SK-N-SH treated with all-trans-retinoic acid at 6 μM for 48 hours (cell line): Measurements from ENCODE around the gene NTN5.

Source experiments
- ATAC-seq: fragments of 200-7000 bp; cut with Tn5 transposase; 3 replicates; pipeline ENCODE4 v1.9.1; 2020; ENCODE audit warnings: mild to moderate bottlenecking, moderate library complexity
- BACH2 ChIP-seq: fragments of 250-450 bp; sonication (Bioruptor Pico); IDR thresholded peaks from 2 replicates; pipeline ENCODE4 v1.9.0; 2021; ENCODE audit warnings: mild to moderate bottlenecking, borderline replicate concordance
- CSRNP3 ChIP-seq: fragments of 250-450 bp; sonication (Bioruptor Pico); IDR thresholded peaks from 2 replicates; pipeline ENCODE4 v1.5.1; 2021; ENCODE audit warnings: mild to moderate bottlenecking, moderate library complexity
- OSR1 ChIP-seq: fragments of 250-450 bp; sonication (Bioruptor Pico); IDR thresholded peaks from 2 replicates; pipeline ENCODE4 v1.8.0; 2022; ENCODE audit warnings: moderate library complexity, mild to moderate bottlenecking, inconsistent platforms
- POU6F1 ChIP-seq: fragments of 250-450 bp; sonication (Bioruptor Pico); IDR thresholded peaks from 2 replicates; pipeline ENCODE4 v1.8.0; 2021; ENCODE audit warnings: low read depth, mild to moderate bottlenecking, moderate library complexity, borderline replicate concordance
- PPARA ChIP-seq: fragments of 250-450 bp; sonication (Bioruptor Pico); IDR thresholded peaks from 2 replicates; pipeline ENCODE4 v1.5.0; 2020; ENCODE audit warnings: mild to moderate bottlenecking, borderline replicate concordance
- SNAI2 ChIP-seq: fragments of 250-450 bp; sonication (Bioruptor Pico); IDR thresholded peaks from 2 replicates; pipeline ENCODE4 v1.5.0; 2020; ENCODE audit warnings: mild to moderate bottlenecking, moderate library complexity
- TCF4 ChIP-seq: fragments of 250-450 bp; sonication (Bioruptor Pico); IDR thresholded peaks from 2 replicates; pipeline ENCODE4 v1.8.0; 2021; ENCODE audit warnings: mild to moderate bottlenecking, moderate library complexity, borderline replicate concordance
- TOX ChIP-seq: fragments of 250-450 bp; sonication (Bioruptor Pico); IDR thresholded peaks from 2 replicates; pipeline ENCODE4 v1.8.0; 2021; ENCODE audit warnings: mild to moderate bottlenecking, moderate library complexity, borderline replicate concordance
- TSHZ2 ChIP-seq: fragments of 250-450 bp; sonication (Bioruptor Pico); IDR thresholded peaks from 2 replicates; pipeline ENCODE4 v1.5.0; 2020; ENCODE audit warnings: mild to moderate bottlenecking, moderate library complexity
- ZC3H10 ChIP-seq: fragments of 250-450 bp; sonication (Bioruptor Pico); IDR thresholded peaks from 2 replicates; pipeline ENCODE4 v1.5.1; 2021; ENCODE audit warnings: mild to moderate bottlenecking, moderate library complexity
- ZFP3 ChIP-seq: fragments of 250-450 bp; sonication (Bioruptor Pico); IDR thresholded peaks from 2 replicates; pipeline ENCODE4 v1.5.0; 2020; ENCODE audit warnings: mild to moderate bottlenecking, moderate library complexity
- ZFP30 ChIP-seq: fragments of 450-650 bp; formaldehyde crosslinking; IDR thresholded peaks from 2 replicates; pipeline ENCODE4 v1.5.0; 2022; ENCODE audit warnings: mild to moderate bottlenecking, moderate library complexity
- ZNF565 ChIP-seq: fragments of 450-650 bp; formaldehyde crosslinking; conservative IDR thresholded peaks from 2 replicates; pipeline ENCODE4 v1.5.0; 2020; ENCODE audit warnings: low read depth, mild to moderate bottlenecking, moderate library complexity
- ZNF70 ChIP-seq: fragments of 450-650 bp; formaldehyde crosslinking; IDR thresholded peaks from 2 replicates; pipeline ENCODE4 v1.5.0; 2020; ENCODE audit warnings: mild to moderate bottlenecking, moderate library complexity
- ZNF8 ChIP-seq: fragments of 450-650 bp; formaldehyde crosslinking; IDR thresholded peaks from 2 replicates; pipeline ENCODE4 v1.5.0; 2020; ENCODE audit warnings: mild to moderate bottlenecking, moderate library complexity

Gene NTN5

GRCh38 chr19:48656840-48657474, 15.9 kb downstream of the NTN5 start (continued):
- no peak for TF ChIP-seq BACH2 (CRISPR knock-in tag)
- no peak for TF ChIP-seq ZC3H10
- TF ChIP-seq ZNF70 (CRISPR knock-in tag) = no peak
- no peak for TF ChIP-seq SNAI2 (CRISPR knock-in tag)
- TF ChIP-seq PPARA = no peak
- no peak for TF ChIP-seq ZFP30
- TF ChIP-seq ZFP3 = no peak
- TF ChIP-seq POU6F1 (CRISPR knock-in tag) = no peak
- TF ChIP-seq TCF4 = no peak

GRCh38 chr19:48654299-48655059, 18.3 kb downstream of the NTN5 start:
- TF ChIP-seq ZFP30 (no peak), TCF4 (peak; percentile 89; the same call in 1 of the 2 replicates), SNAI2 (CRISPR knock-in tag) (no peak), ZFP3 (peak; percentile 63; the same call in 1 of the 2 replicates), ZNF565 (no peak), TSHZ2 (CRISPR knock-in tag) (no peak)
- peak; percentile 43; the same call in 1 of the 3 replicates for ATAC-seq

- no peak for ATAC-seq
- TF ChIP-seq ZNF8 (CRISPR knock-in tag) (no peak), TCF4 (no peak), POU6F1 (CRISPR knock-in tag) (no peak), ZFP3 (no peak), CSRNP3 (CRISPR knock-in tag) (no peak)
These were observed 21.2 kb downstream of the NTN5 start for GRCh38 chr19:48651683-48652048.

- TF ChIP-seq PPARA = no peak
- TF ChIP-seq TOX = no peak
- no peak for TF ChIP-seq OSR1
- TF ChIP-seq POU6F1 (CRISPR knock-in tag) = no peak
- ATAC-seq = no peak
These were observed 21.7 kb downstream of the NTN5 start for GRCh38 chr19:48650974-48651682.
